ENCODE data around the gene AOPEP.
A peak's percentile ranks its signal among the peaks of the same experiment; 100 is the strongest.

The AOPEP gene

DNA sequence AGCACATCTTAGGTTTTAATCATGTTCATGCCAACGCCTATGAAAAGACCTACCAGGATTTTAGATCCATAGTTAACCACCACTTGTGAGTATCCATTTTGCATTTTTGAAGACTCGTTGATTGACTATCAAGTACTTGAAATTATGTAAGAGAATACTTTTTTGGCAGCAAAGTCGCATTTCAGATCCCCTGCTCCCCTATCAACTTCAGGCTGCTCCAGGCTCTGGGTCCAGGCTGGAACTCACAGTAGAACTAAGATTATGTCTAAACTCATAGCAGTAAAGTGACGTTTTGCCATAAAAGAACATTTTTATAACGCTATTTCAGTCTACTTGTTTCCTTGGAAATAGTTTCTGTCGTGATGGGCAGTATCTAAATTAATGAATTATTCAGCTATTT lies 323.3 kb downstream of the AOPEP start:
- no peaks in the 10 kb centered on the region for H3K9me3 ChIP-seq (ENCODE audit: control insufficient read depth, low read length)
- peaks cover 7% of the 10 kb centered on the region for H3K4me1 ChIP-seq (ENCODE audit: control insufficient read depth, insufficient read depth, low read length)
- H3K27ac ChIP-seq (ENCODE audit: insufficient read depth, low read depth, low read length, poor library complexity, severe bottlenecking), result no peak overlapping the region
- H3K27me3 ChIP-seq (ENCODE audit: control insufficient read depth, insufficient read depth, low read length, poor library complexity, severe bottlenecking), result peaks cover 56% of the 10 kb centered on the region
- H3K36me3 ChIP-seq (ENCODE audit: control insufficient read depth, insufficient read depth, low read length), result no peaks in the 10 kb centered on the region
- WGBS, 2 experiments, result 84 to 88% methylated on average over 6 of the region's 6 CpGs
- no peak overlapping the region for H3K4me3 ChIP-seq (ENCODE audit: insufficient read depth, low read depth, low read length)

DNA sequence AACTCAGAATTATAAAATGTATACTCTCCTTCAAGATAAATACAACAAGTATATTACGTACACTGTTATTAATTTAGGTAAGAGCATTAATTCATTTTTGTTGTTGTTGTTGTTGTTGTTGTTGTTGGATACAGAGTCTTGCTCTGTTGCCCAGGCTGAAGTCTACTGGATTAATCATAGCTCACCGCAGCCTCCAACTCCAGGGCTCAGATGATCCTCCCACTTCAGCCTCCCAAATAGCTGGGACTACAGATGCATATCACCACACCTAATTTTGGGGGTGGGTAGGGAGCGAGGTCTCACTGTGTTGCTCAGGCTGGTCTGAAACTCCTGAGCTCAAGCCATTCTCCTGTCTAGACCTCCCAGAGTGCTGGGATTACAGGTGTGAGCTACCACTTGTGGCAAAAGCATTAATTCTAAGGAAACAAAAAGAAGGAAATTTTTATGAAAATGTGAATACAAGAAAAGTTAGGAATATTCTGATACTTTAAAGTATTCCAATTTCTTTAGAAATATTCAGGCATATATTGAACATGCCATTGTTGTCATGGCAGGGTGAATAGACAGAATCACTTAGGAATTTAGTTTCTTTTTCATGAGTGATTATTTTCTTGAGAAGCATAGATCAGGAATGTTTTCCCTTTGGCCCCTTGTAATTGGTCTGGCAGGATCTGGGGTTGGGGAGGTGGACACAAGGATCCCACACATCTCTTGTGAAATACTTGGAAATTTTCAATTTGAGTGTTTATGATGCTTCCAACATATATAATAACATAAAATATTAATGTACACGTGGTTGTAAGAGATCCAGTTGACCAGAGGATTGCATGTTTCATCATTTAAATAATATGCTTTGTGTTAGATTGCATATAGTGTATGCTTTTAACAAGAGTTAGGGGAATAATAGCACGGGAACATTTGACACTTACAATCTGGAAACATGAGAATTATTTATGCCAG lies 327.4 kb downstream of the AOPEP start:
- peaks cover 17% of the 10 kb centered on the region for H3K27me3 ChIP-seq (ENCODE audit: control insufficient read depth, insufficient read depth, low read length, poor library complexity, severe bottlenecking)
- no peaks in the 10 kb centered on the region for H3K9me3 ChIP-seq (ENCODE audit: control insufficient read depth, low read length)
- no peak overlapping the region for H3K4me3 ChIP-seq (ENCODE audit: insufficient read depth, low read depth, low read length)
- WGBS, 2 experiments, result 95 to 100% methylated on average over 3 to 5 of the region's 5 CpGs
- H3K4me1 ChIP-seq (ENCODE audit: control insufficient read depth, insufficient read depth, low read length), result peaks cover 39% of the 10 kb centered on the region
- H3K27ac ChIP-seq (ENCODE audit: insufficient read depth, low read depth, low read length, poor library complexity, severe bottlenecking), result no peak overlapping the region
- H3K36me3 ChIP-seq (ENCODE audit: control insufficient read depth, insufficient read depth, low read length), result no peaks in the 10 kb centered on the region

DNA sequence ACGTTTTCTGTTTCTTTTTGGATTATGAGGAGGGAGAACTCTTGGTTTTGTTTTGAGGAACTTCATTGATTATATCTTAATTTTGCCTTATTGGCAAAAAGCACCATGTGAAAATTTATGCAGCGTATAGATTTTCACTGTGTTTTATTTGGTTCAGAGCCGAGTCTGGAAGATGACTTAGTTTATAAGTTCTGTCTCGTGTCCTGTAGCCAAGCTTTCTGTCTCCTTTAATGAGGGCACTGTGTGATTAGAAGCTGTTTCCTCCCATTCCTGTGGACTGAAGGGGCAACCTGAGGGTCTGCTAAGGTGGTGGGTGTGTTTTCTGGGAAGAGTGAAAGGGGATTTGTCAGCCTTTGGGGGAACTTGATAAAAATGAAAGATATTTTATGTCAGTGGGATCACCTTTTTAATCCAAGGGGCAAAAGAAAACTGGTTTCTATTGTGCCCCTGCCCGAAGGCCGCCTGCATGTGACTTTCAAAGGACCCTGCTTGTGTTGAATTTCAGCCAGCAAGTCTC lies 328.9 kb downstream of the AOPEP start:
- H3K27ac ChIP-seq (ENCODE audit: insufficient read depth, low read depth, low read length, poor library complexity, severe bottlenecking), result peak overlapping the region; percentile 56
- peaks cover 33% of the 10 kb centered on the region for H3K4me1 ChIP-seq (ENCODE audit: control insufficient read depth, insufficient read depth, low read length)
- no peaks in the 10 kb centered on the region for H3K36me3 ChIP-seq (ENCODE audit: control insufficient read depth, insufficient read depth, low read length)
- H3K9me3 ChIP-seq (ENCODE audit: control insufficient read depth, low read length), result no peaks in the 10 kb centered on the region
- 72 to 80% methylated on average over 6 of the region's 6 CpGs for WGBS, 2 experiments
- H3K4me3 ChIP-seq (ENCODE audit: insufficient read depth, low read depth, low read length), result no peak overlapping the region
- H3K27me3 ChIP-seq (ENCODE audit: control insufficient read depth, insufficient read depth, low read length, poor library complexity, severe bottlenecking), result peaks cover 2% of the 10 kb centered on the region

DNA sequence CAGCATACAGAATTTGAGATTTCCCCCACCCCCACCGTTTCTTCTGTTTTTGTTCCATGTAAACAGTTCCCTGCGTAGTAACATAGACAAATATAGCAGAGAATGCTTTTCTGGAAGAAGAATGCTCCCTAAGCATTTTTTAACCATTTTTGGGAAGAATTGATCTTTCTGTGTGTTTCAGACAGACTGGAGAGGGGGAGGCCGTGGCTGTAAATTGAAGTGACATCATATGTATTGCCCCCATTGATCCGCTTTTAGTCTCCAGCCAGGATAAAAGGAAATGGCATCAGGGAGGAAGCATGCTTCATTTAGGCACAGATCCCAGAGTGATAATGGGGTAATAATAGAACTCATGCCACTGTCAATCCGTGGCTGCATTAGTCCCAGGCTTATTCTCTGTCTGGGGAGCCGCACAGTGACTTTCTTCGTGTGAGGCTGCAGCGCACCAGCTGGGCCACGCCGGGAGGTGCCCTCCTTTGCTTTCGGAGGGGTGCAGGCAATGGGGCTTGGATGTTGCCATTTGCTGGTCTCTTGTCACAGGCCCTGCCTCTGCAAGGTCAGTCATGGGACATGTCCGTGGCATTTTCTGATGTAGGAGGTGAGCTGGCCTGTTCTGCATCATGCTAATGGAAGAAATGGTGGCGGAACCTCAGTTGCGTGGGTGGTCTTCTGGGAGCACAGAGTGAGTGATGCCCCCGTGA lies 329.5 kb downstream of the AOPEP start:
- H3K4me1 ChIP-seq (ENCODE audit: control insufficient read depth, insufficient read depth, low read length), result peaks cover 33% of the 10 kb centered on the region
- 77 to 82% methylated on average over 14 to 15 of the region's 15 CpGs for WGBS, 2 experiments
- no peak overlapping the region for H3K4me3 ChIP-seq (ENCODE audit: insufficient read depth, low read depth, low read length)
- no peaks in the 10 kb centered on the region for H3K27me3 ChIP-seq (ENCODE audit: control insufficient read depth, insufficient read depth, low read length, poor library complexity, severe bottlenecking)
- H3K36me3 ChIP-seq (ENCODE audit: control insufficient read depth, insufficient read depth, low read length), result no peaks in the 10 kb centered on the region
- peak overlapping the region; percentile 48 for H3K27ac ChIP-seq (ENCODE audit: insufficient read depth, low read depth, low read length, poor library complexity, severe bottlenecking)
- no peaks in the 10 kb centered on the region for H3K9me3 ChIP-seq (ENCODE audit: control insufficient read depth, low read length)

DNA sequence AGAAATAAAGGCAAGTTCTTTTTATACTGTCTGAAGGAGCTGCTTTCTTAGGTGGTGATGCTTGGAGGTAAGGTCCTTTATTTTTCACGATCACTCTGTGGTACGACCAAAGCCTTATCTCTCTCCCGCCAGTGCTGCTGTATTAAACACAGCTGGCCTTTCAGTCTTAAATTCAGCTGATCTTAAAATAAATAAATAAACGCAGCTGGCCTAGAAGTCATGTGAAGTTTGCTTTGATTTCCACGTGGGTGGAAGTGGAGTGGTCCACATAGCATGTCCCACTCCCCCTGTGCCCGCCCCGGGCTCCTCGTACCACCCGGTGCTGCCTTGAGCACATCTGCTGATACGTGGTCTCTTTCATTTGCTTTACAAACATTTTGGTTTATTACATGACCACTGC lies 330.6 kb downstream of the AOPEP start:
- no peaks in the 10 kb centered on the region for H3K27me3 ChIP-seq (ENCODE audit: control insufficient read depth, insufficient read depth, low read length, poor library complexity, severe bottlenecking)
- peaks cover 37% of the 10 kb centered on the region for H3K4me1 ChIP-seq (ENCODE audit: control insufficient read depth, insufficient read depth, low read length)
- H3K4me3 ChIP-seq (ENCODE audit: insufficient read depth, low read depth, low read length), result no peak overlapping the region
- WGBS, 2 experiments, result 87 to 90% methylated on average over 10 of the region's 10 CpGs
- no peaks in the 10 kb centered on the region for H3K9me3 ChIP-seq (ENCODE audit: control insufficient read depth, low read length)
- H3K27ac ChIP-seq (ENCODE audit: insufficient read depth, low read depth, low read length, poor library complexity, severe bottlenecking), result no peak overlapping the region
- no peaks in the 10 kb centered on the region for H3K36me3 ChIP-seq (ENCODE audit: control insufficient read depth, insufficient read depth, low read length)

DNA sequence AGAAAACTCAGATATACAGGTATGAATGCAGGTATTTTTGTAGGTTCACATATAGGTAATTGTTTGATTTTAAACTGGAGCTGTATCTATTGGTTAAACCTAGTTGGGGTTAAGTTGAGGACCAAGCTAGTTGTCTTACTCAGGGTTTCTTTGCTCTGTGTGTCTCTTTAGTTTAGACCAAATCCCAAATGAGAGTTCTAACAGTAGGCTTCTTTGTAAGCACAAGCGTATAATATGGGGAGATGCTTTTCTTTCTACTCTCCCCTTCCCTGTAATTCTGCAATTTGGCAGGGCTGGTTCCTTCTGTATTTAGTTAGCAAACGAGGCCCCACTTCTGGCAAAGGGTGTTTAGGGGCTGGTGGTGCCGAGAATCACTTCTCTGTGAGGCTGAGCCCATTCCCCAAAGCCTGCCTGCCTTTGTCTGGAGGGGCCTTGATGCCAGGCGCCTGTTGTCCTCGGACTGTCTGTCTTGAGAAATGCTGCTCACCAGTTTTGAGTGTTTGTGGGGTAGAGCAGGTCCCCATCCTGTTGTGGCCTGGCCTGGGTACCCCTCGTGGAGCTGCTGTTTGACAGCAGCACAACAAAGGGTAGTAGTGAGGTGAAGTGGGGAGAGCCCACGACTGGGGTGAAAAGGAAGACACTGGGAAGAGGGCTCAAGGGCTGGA lies 331.8 kb downstream of the AOPEP start:
- H3K36me3 ChIP-seq (ENCODE audit: control insufficient read depth, insufficient read depth, low read length), result no peaks in the 10 kb centered on the region
- peaks cover 44% of the 10 kb centered on the region for H3K4me1 ChIP-seq (ENCODE audit: control insufficient read depth, insufficient read depth, low read length)
- no peak overlapping the region for H3K27ac ChIP-seq (ENCODE audit: insufficient read depth, low read depth, low read length, poor library complexity, severe bottlenecking)
- WGBS, 2 experiments, result 90 to 91% methylated on average over 7 of the region's 7 CpGs
- no peaks in the 10 kb centered on the region for H3K9me3 ChIP-seq (ENCODE audit: control insufficient read depth, low read length)
- H3K27me3 ChIP-seq (ENCODE audit: control insufficient read depth, insufficient read depth, low read length, poor library complexity, severe bottlenecking), result no peaks in the 10 kb centered on the region
- no peak overlapping the region for H3K4me3 ChIP-seq (ENCODE audit: insufficient read depth, low read depth, low read length)

DNA sequence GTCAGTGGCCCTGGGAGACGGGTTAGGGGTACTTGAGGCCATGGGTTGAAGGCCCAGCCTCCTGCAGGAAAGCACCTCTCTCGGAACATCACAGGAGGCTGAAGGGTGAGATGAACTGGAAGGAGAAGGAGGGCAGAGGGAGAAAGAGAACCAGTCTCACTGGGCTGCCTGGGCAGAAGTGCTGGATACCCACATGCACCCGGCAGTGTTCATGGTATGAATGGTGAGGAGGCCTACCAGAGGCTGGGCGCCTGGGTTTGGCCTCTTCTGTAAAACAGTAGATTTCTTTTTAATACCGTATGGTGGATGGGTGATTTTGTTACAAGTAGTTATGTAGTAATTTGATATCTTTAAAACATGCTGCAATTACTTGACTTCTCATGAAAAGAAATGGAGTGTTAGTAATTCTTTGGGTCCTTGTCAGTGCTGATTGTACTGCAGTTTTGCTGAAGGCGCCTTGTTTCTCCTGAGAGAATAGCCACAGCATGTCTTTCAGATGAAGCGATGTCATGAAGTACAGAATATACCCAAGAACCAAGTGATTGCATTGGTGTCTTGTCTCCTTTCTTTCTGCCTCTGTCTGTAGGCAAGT lies 332.4 kb downstream of the AOPEP start:
- H3K4me1 ChIP-seq (ENCODE audit: control insufficient read depth, insufficient read depth, low read length), result peaks cover 49% of the 10 kb centered on the region
- no peak overlapping the region for H3K4me3 ChIP-seq (ENCODE audit: insufficient read depth, low read depth, low read length)
- no peaks in the 10 kb centered on the region for H3K36me3 ChIP-seq (ENCODE audit: control insufficient read depth, insufficient read depth, low read length)
- H3K27me3 ChIP-seq (ENCODE audit: control insufficient read depth, insufficient read depth, low read length, poor library complexity, severe bottlenecking), result no peaks in the 10 kb centered on the region
- H3K27ac ChIP-seq (ENCODE audit: insufficient read depth, low read depth, low read length, poor library complexity, severe bottlenecking), result no peak overlapping the region
- H3K9me3 ChIP-seq (ENCODE audit: control insufficient read depth, low read length), result no peaks in the 10 kb centered on the region
- WGBS, 2 experiments, result 95 to 96% methylated on average over 7 of the region's 7 CpGs

DNA sequence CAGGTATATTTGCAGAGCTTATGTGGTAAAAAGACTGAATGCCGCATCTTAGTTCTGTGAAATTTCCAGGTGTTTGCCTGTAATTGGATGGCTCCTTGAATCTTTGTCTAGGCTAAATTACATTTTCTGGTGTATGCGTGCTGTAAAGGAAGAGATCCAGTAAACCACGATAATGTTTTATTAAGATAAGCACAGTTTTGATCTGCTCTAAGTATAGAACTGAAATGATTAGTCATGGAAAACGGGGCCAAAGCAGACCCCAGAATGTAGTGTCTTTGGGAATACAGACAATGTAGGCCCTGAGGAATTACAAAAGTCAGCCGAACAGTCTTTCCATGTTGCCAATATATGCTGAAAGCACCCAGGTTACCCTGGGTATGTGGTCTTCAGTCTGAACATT lies 333.7 kb downstream of the AOPEP start:
- Histone ChIP-seq H3K4me1 (ENCODE audit: control insufficient read depth, insufficient read depth, low read length) (peaks cover 47% of the 10 kb centered on the region), H3K27me3 (ENCODE audit: control insufficient read depth, insufficient read depth, low read length, poor library complexity, severe bottlenecking) (no peaks in the 10 kb centered on the region), H3K4me3 (ENCODE audit: insufficient read depth, low read depth, low read length) (no peak overlapping the region), H3K27ac (ENCODE audit: insufficient read depth, low read depth, low read length, poor library complexity, severe bottlenecking) (no peak overlapping the region), H3K9me3 (ENCODE audit: control insufficient read depth, low read length) (no peaks in the 10 kb centered on the region), H3K36me3 (ENCODE audit: control insufficient read depth, insufficient read depth, low read length) (no peaks in the 10 kb centered on the region)
- WGBS, 2 experiments, result 75 to 77% methylated on average over 5 of the region's 5 CpGs

DNA sequence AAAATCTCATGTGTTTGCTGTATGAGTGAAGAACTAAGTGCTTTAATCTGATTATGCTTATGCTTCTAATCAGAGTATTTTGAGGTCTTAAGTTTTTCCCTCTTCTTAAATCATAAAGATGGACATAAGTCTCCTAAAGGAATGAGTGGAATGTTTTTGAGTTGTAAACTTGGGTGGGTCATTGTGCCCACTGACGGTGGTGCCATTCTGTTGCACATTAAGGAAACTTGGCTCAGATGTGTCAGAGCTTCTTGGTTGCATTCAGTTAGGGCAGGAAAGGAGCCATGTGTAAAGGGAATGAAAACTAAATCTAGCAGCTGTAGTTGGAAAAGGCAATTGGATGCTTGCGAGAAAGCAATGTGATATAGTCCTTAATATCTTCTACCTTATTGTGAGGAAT lies 334.4 kb downstream of the AOPEP start:
- H3K36me3 ChIP-seq (ENCODE audit: control insufficient read depth, insufficient read depth, low read length), result no peaks in the 10 kb centered on the region
- no peaks in the 10 kb centered on the region for H3K27me3 ChIP-seq (ENCODE audit: control insufficient read depth, insufficient read depth, low read length, poor library complexity, severe bottlenecking)
- H3K4me3 ChIP-seq (ENCODE audit: insufficient read depth, low read depth, low read length), result no peak overlapping the region
- 95 to 100% methylated on average over 1 to 2 of the region's 2 CpGs for WGBS, 2 experiments
- H3K4me1 ChIP-seq (ENCODE audit: control insufficient read depth, insufficient read depth, low read length), result peaks cover 40% of the 10 kb centered on the region
- no peaks in the 10 kb centered on the region for H3K9me3 ChIP-seq (ENCODE audit: control insufficient read depth, low read length)
- H3K27ac ChIP-seq (ENCODE audit: insufficient read depth, low read depth, low read length, poor library complexity, severe bottlenecking), result no peak overlapping the region
